Measurements from ENCODE around the gene F7. TPM values are rescaled to one million over a fixed set of nuclear protein-coding genes. Genes with fewer than 3 reads are reported as not detected.
"Not testable (repeated sequence)": the region's sequence is repeated elsewhere in the genome, so short reads cannot be mapped to it uniquely, and the experiment has no call there.

F7 gene
- total RNA-seq, 1 donor from 2014 or later, result not detected

- FAIRE-seq, result no peak
- Histone ChIP-seq H3K4me3 (ENCODE audit: low read depth, low read length) (no peak overlapping the region), H3K36me3 (ENCODE audit: control insufficient read depth, insufficient read depth, low read length) (no peaks in the 10 kb centered on the region), H3K27me3 (ENCODE audit: control insufficient read depth, insufficient read depth, low read length) (peaks cover 15% of the 10 kb centered on the region)
- TF ChIP-seq, protein P1, sequence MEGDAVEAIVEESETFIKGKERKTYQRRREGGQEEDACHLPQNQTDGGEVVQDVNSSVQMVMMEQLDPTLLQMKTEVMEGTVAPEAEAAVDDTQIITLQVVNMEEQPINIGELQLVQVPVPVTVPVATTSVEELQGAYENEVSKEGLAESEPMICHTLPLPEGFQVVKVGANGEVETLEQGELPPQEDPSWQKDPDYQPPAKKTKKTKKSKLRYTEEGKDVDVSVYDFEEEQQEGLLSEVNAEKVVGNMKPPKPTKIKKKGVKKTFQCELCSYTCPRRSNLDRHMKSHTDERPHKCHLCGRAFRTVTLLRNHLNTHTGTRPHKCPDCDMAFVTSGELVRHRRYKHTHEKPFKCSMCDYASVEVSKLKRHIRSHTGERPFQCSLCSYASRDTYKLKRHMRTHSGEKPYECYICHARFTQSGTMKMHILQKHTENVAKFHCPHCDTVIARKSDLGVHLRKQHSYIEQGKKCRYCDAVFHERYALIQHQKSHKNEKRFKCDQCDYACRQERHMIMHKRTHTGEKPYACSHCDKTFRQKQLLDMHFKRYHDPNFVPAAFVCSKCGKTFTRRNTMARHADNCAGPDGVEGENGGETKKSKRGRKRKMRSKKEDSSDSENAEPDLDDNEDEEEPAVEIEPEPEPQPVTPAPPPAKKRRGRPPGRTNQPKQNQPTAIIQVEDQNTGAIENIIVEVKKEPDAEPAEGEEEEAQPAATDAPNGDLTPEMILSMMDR (IDR thresholded peaks at IDR 0.05; ENCODE audit: insufficient read depth, low read length, severe bottlenecking), result no peak
- DNase-seq (ENCODE audit: low read depth), result no peak
Observed at GRCh38 chr13:113110852-113111315, 5.3 kb downstream of the F7 start.

- not testable (repeated sequence) for H3K4me3 ChIP-seq (ENCODE audit: low read depth, low read length); H3K36me3 ChIP-seq (ENCODE audit: control insufficient read depth, insufficient read depth, low read length); DNase-seq (ENCODE audit: low read depth); FAIRE-seq
- H3K27me3 ChIP-seq (ENCODE audit: control insufficient read depth, insufficient read depth, low read length), result peaks cover 15% of the 10 kb centered on the region
Observed at GRCh38 chr13:113111821-113112220, 6.2 kb downstream of the F7 start.

GRCh38 chr13:113112475-113112874 is 6.9 kb downstream of the F7 start:
- not testable (repeated sequence) for H3K4me3 ChIP-seq (ENCODE audit: low read depth, low read length); FAIRE-seq; DNase-seq (ENCODE audit: low read depth); H3K36me3 ChIP-seq (ENCODE audit: control insufficient read depth, insufficient read depth, low read length)
- peaks cover 15% of the 10 kb centered on the region for H3K27me3 ChIP-seq (ENCODE audit: control insufficient read depth, insufficient read depth, low read length)

- FAIRE-seq, result no peak
- Histone ChIP-seq H3K27me3 (ENCODE audit: control insufficient read depth, insufficient read depth, low read length) (peaks cover 15% of the 10 kb centered on the region), H3K4me3 (ENCODE audit: low read depth, low read length) (no peak overlapping the region), H3K36me3 (ENCODE audit: control insufficient read depth, insufficient read depth, low read length) (no peaks in the 10 kb centered on the region)
- no peak for DNase-seq (ENCODE audit: low read depth)
- TF ChIP-seq, protein P1 (IDR thresholded peaks at IDR 0.05; ENCODE audit: insufficient read depth, low read length, severe bottlenecking), result no peak
Observed at GRCh38 chr13:113112893-113113845, 7.6 kb downstream of the F7 start.

GRCh38 chr13:113113846-113114271 is 8.3 kb downstream of the F7 start:
- TF ChIP-seq, protein P1 (IDR thresholded peaks at IDR 0.05; ENCODE audit: insufficient read depth, low read length, severe bottlenecking), result no peak
- no peak overlapping the region for H3K4me3 ChIP-seq (ENCODE audit: low read depth, low read length)
- no peak for DNase-seq (ENCODE audit: low read depth)
- no peak for FAIRE-seq
- H3K27me3 ChIP-seq (ENCODE audit: control insufficient read depth, insufficient read depth, low read length), result peaks cover 15% of the 10 kb centered on the region
- H3K36me3 ChIP-seq (ENCODE audit: control insufficient read depth, insufficient read depth, low read length), result no peaks in the 10 kb centered on the region

DNA sequence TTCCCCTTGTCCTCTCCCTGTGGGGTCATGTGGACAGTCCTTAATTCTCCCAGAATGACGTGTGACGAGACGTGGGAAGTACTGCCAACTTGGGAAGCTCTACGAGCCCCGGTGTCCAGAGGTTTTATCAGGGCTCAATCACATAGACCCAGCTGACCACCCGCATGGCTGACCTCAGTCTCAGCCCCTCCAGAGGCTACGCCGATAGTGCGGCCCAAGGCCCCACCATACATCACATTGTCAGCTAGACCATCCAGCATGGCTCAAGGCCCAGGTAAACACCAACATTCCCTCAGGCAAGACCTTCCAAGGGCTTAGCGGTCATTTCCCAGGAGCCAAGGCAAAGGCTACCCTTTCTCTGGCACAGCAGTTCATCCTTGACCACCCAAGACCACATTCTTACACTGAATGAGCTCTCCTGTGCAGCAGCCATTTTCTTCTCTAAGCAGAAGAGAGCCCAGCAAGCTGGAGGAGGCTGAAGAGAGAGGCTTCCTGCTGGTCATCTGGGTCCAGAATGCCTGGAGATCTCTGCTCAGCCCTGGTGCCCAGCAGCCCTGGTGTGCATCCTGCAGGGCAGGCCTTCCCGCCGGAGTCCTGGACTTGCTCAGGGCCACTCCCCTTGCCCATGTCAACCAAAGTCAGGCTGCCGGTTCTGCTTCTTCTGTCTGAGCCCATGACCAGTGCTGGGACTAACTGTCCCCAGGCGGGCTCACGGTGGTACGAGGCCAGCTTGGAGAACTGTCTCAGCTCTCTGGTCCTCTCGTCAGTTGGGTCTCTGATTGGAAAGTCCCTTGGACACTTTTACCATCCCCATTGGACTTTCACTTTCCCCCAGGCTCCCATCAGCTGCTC is 9.1 kb downstream of the F7 start:
- FAIRE-seq (no peak), DNase-seq (ENCODE audit: low read depth) (no peak)
- Histone ChIP-seq H3K27me3 (ENCODE audit: control insufficient read depth, insufficient read depth, low read length) (peaks cover 11% of the 10 kb centered on the region), H3K36me3 (ENCODE audit: control insufficient read depth, insufficient read depth, low read length) (no peaks in the 10 kb centered on the region), H3K4me3 (ENCODE audit: low read depth, low read length) (no peak overlapping the region)
- TF ChIP-seq, protein P1 (IDR thresholded peaks at IDR 0.05; ENCODE audit: insufficient read depth, low read length, severe bottlenecking), result no peak
